GM12864 (cell line): ENCODE results near the gene TMEM167A.

ENCODE experiments used
- DNase-seq: peaks from one replicate; pipeline ENCODE4 v3.0.0-alpha.2; 2011; ENCODE audit warnings: low read depth
- H3K4me3 ChIP-seq: 2 replicates; pipeline ENCODE4 v1.5.1; 2011; ENCODE audit warnings: mild to moderate bottlenecking, low read depth, low read length, control low read depth
- TF ChIP-seq, protein P1 (sequence below): IDR thresholded peaks from 2 replicates; pipeline ENCODE4 v1.5.1; 2011; ENCODE audit warnings: low read depth, mild to moderate bottlenecking, moderate library complexity, low read length, control low read depth, inconsistent platforms; ENCODE audit errors: missing control alignments

The TMEM167A gene

DNA sequence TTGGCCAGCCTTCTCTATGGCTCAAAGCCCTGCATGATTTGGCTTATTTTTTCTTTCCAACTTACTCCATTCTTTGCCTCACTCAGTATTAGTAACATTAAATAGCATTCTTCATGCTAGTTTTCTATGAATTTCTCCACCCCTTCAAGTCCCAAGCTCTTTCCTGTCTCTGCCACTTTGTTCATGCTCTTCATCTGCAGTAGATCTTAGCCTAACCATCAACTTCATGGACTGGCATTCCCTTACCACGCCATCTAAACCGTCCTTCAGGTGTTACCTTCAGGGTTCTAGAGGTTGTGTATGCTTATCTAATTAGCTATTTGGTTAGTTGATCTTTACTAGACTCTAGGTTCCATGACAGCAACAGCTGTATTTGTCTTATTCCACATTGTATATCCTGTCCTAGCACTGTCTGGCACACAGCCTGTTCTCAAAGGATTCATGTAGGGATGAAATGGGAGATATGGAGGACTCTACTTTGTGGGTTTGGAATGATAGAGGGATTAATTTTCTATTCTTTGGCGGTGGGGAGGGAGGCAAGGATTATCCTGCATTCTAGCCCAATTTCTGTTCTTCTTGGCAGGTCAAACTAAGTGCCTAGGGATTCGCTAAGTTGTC is 26.4 kb downstream of the TMEM167A start:
- no peak overlapping the region for H3K4me3 ChIP-seq
- no peak for DNase-seq
- TF ChIP-seq, protein P1, sequence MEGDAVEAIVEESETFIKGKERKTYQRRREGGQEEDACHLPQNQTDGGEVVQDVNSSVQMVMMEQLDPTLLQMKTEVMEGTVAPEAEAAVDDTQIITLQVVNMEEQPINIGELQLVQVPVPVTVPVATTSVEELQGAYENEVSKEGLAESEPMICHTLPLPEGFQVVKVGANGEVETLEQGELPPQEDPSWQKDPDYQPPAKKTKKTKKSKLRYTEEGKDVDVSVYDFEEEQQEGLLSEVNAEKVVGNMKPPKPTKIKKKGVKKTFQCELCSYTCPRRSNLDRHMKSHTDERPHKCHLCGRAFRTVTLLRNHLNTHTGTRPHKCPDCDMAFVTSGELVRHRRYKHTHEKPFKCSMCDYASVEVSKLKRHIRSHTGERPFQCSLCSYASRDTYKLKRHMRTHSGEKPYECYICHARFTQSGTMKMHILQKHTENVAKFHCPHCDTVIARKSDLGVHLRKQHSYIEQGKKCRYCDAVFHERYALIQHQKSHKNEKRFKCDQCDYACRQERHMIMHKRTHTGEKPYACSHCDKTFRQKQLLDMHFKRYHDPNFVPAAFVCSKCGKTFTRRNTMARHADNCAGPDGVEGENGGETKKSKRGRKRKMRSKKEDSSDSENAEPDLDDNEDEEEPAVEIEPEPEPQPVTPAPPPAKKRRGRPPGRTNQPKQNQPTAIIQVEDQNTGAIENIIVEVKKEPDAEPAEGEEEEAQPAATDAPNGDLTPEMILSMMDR: no peak

DNA sequence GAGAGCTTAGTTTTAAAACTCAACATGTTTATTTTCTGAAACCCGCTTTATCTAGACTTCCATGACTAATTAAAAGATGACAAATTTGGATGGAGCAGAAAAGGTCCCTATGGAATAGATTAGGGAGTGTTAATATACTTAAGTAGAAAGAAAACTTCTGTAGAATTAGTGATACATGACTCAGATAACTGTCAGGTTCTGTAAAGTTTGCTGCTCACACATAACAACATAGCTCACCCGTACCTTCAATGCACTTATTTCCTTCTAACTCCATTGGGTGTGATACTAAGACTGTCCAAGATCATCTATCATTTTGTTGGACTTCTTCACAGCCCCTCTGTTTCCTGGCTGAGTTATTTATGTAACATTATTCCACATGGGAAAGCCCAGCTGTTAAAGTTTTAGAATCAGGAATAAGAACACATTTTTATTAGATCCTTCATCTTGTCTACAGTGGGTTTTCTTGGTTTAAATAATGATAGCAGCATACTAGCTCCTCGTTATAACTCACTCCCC is 27.8 kb downstream of the TMEM167A start:
- no peak overlapping the region for H3K4me3 ChIP-seq
- TF ChIP-seq, protein P1: no peak
- no peak for DNase-seq

GRCh38 chr5:83048811-83049210 is 28.4 kb downstream of the TMEM167A start:
- DNase-seq: no peak
- no peak overlapping the region for H3K4me3 ChIP-seq
- TF ChIP-seq, protein P1: no peak

DNA sequence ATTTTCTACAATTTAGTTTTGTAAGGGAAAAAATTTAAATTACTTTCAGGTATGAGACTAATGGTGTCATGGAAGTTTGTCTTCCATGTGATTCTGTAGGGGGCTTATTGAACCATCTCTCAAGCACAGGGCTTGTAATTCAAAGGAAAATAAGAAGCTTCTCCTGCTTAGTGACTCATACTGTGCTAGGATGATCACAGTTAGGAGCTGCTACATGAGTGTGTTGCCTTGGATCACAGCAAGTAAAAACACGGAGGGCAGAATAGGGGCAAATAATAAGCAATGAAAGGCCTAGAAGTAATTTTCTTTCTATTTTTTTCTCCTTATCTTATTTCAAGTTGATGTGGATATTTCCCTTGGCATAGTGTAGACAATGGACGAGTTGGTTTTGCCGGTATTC is 28.9 kb downstream of the TMEM167A start:
- DNase-seq: no peak
- TF ChIP-seq, protein P1: no peak

GRCh38 chr5:83044926-83045325 is 32.3 kb downstream of the TMEM167A start:
- H3K4me3 ChIP-seq: no peak overlapping the region
- TF ChIP-seq, protein P1: no peak
- no peak for DNase-seq

More for the DNA sequence above, 28.9 kb downstream of the TMEM167A start:
- no peak overlapping the region for H3K4me3 ChIP-seq

GRCh38 chr5:83042507-83042906 is 34.7 kb downstream of the TMEM167A start:
- H3K4me3 ChIP-seq: no peak overlapping the region
- TF ChIP-seq, protein P1: no peak
- DNase-seq: no peak

GRCh38 chr5:83038924-83039323 is 38.3 kb downstream of the TMEM167A start:
- no peak for DNase-seq
- TF ChIP-seq, protein P1: no peak
- no peak overlapping the region for H3K4me3 ChIP-seq
